Right lung (tissue), 5 donors: ENCODE data around the gene NOMO2. TPM values are rescaled to one million over a fixed set of nuclear protein-coding genes. Genes with fewer than 3 reads are reported as not detected.
"Not testable (repeated sequence)": the region's sequence is repeated elsewhere in the genome, so short reads cannot be mapped to it uniquely, and the experiment has no call there.

Source experiments
- DNase-seq, 2 donors: peaks; one replicate each; pipeline ENCODE4 v3.0.0-alpha.2; 2013
- polyA plus RNA-seq, 5 donors: library from polyadenylated mRNA; unstranded; fragments of 120-200 nt; gene quantifications; one replicate each; pipeline versions ENCODE4 v1.2.1 to v1.2.3, GENCODE V29; 2013; ENCODE audit warnings: inconsistent platforms in 1 of 5, low replicate concordance in 1 of 5; ENCODE audit not compliant: insufficient read length in 5 of 5, insufficient read depth in 1 of 5

The NOMO2 gene
- polyA plus RNA-seq, 5 donors, result 45.7 to 93.6 (median 70.6) TPM

GRCh38 chr16:18580396-18580795 lies 18.5 kb upstream of the NOMO2 start:
- DNase-seq, result not testable (repeated sequence)

GRCh38 chr16:18579261-18579660 lies 17.4 kb upstream of the NOMO2 start:
- not testable (repeated sequence) for DNase-seq

- DNase-seq, result not testable (repeated sequence)
These were observed 16.0 kb upstream of the NOMO2 start for GRCh38 chr16:18577942-18578341.

GRCh38 chr16:18575945-18576344 lies 14.0 kb upstream of the NOMO2 start:
- not testable (repeated sequence) for DNase-seq

GRCh38 chr16:18575298-18575917 lies 13.5 kb upstream of the NOMO2 start:
- not testable (repeated sequence) for DNase-seq

DNA sequence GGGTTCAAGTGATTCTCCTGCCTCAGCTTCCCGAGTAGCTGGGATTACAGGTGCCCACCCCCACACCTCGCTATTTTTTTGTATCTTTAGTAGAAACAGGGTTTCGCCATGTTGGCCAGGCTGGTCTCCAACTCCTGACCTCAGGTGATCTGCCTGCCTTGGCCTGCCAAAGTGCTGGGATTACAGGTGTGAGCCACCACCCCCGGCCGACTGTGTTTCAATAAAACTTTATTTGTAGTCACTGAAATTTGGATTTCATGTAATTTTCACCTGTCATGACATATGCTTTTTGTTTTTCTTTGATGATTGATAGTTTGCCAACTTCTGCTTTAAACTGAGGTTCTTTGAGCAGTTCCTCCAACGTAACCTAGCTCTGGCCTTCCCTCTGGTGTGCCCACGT lies 12.0 kb upstream of the NOMO2 start:
- not testable (repeated sequence) for DNase-seq

DNA sequence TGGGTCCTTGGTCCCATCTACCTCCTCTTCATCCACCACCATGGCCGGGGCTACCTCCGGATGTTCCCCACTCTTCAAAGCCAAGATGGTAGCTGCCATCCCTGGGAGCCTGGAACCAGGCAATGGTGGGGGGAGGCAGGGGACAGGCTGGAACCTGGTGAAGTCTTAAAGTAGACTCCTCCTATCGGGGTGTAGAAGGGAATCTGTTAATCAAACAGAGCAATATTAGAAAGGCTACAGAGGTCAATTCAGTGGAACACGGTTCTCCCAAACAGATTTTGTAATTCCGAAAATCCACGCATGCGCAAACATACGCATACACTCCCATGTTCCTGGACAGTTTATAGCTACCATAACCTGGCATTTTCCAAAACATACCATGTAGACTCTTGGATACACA lies 11.1 kb upstream of the NOMO2 start:
- not testable (repeated sequence) for DNase-seq

DNA sequence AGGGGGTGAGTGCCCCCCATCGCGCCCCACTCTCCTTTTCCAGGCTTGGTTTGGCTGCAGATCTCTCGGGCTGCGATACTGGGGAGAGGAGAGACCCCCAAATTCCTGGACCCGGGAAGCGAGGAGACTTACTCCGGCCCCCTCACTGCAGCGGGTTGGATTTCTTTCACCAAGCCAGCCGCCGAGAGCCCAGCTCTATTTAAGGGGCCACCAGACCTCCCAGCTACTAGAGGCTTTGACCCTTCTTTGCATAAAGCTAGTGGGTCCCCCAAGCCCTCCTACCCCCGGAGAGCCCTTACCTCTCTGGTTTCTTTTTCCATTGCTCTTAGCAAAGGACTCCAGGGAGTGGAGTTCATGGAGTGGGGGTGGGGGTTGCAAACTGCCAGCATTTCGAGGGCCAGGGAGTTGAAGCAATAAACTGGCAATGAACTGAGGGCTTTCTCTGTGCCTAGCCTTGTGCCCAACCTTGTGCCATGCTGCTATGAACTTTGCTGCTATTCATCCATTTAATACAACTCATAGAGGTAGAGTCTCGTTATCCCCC lies 9.5 kb upstream of the NOMO2 start:
- not testable (repeated sequence) for DNase-seq

DNA sequence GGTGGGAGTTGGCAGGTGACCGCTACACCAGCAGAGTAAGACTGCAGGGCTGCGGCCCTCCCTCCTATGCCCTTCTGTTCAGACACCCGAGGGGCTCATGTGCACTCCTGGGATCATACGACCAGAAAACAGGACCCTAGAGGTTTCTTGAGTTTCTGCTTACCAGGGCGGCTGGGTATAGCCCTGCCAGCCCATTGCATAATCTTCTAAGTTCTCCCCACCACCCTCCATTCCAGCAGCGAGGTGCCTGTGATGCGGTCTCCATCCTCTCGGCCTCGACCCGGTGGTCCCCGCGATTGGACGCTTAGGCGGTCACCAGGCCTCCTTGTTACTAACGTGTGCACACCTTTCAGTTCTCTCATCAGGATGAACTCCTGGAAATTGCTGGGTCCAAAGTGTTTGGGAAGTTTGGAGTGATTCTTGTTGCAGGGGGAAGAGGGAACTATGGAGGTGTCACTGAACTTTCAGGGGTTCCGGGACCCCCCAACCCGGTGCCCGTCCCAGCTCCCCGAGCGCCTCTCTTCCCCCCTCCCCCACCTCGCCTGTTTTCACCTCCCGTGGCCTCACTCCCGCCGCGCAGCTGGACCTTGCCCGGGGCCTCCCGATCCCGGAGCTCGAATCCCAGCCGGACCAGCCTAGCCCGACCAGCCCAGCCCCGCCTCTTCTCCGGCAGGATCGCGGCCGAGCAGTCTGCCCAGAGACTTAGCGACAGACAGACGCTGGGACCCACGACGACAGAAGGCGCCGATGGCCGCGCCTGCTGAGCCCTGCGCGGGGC lies 8.8 kb upstream of the NOMO2 start:
- DNase-seq, result not testable (repeated sequence)

DNA sequence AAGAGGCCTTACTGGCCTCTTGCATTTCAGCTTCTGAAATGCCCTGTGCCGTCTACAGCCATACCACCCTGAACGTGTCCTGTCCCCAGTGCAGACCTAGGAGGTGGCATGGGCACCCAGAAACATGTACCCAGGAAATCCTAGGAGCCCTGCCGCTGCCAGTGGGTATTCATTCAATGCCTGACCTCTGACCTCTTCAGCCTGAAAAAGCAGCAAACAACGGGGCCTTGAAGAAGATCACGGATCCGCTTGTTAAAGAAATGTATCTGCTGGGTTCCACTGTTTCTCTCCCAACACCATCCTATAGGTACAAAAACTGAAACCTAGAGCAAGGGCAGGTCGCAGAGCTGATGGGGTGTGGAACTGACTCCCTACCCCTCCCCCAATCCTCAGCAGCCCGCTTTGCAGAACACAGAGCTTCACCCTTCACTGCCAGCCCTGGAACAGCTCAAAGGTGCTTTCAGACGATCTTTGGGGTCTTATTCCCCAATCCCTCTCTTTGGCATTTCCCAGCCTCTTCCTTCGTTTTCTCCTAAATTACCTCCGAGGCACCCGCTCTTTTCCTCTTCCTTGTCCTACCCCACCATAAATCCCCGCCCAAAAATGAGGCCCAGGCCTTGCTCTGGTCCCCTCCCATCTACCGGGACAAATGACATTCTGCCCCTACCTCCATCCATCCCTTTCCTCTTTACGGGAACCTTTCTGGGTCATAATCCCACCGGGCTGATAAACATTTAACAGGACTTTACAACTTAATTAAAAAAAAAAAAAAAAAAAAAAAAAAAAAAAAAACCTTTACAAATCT lies 1.3 kb downstream of the NOMO2 start:
- not testable (repeated sequence) for DNase-seq

DNA sequence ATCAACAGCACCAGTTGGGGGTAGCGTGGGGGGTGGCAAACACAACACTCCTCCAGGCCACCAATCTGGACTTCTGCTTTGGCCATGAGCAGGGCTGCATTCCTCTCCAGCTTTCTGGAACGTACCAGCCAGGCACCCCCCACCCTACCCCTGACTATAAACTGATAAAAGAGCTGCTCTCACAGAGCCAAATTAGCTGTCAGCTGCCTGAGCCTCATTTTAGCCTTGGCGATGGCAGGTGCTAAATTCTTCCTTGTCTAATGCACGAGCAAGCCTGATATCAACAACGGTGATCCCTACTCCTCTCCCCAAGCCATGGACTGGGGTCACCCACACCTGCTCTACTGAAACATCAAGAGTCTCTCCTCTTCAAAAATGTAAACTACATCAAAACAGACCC lies 8.2 kb downstream of the NOMO2 start:
- DNase-seq, result not testable (repeated sequence)

DNA sequence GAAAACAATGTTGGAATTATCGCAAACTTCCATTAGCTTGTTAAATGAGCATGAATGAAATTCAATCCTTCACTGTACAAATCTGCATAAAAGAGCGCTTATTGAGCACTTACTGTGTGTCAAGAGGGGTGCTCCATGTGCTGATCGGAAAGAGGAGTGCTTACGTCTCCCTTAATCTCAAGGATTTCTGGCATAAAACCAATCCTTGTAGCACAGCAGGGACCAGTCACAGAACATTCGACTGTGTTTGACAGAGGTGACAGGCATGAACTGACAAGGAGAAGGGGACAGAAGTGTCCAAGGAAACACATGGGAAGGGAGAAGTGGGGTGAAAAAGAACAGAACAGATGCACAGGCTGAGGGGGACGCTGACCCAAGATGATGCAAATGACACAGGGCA lies 14.5 kb downstream of the NOMO2 start:
- peak; percentile 32 for DNase-seq

- DNase-seq, result not testable (repeated sequence)
These were observed 15.0 kb downstream of the NOMO2 start for GRCh38 chr16:18546853-18547252.

- DNase-seq, result not testable (repeated sequence)
These were observed 17.4 kb downstream of the NOMO2 start for GRCh38 chr16:18544232-18545081.

- not testable (repeated sequence) for DNase-seq
These were observed 20.0 kb downstream of the NOMO2 start for GRCh38 chr16:18541912-18542311.

DNA sequence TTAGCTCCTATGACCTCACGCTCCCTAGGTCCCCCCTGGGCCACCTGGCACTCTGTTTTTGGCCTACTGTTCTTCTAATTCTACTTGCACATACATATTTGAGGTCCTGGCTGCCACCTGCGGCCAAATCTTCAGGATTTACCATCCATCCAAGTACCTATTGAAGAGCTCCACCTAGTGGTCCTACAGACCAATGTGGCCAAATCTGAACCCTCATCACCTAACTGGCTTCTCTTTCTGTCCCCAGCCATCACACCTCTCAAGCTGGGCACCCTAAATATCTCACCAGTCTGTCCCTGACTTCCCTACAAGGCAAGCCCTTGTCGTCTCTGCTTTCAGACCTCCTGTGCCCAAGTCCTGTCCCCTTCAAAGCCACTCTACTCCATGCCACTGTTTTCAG lies 24.9 kb downstream of the NOMO2 start:
- not testable (repeated sequence) for DNase-seq

DNA sequence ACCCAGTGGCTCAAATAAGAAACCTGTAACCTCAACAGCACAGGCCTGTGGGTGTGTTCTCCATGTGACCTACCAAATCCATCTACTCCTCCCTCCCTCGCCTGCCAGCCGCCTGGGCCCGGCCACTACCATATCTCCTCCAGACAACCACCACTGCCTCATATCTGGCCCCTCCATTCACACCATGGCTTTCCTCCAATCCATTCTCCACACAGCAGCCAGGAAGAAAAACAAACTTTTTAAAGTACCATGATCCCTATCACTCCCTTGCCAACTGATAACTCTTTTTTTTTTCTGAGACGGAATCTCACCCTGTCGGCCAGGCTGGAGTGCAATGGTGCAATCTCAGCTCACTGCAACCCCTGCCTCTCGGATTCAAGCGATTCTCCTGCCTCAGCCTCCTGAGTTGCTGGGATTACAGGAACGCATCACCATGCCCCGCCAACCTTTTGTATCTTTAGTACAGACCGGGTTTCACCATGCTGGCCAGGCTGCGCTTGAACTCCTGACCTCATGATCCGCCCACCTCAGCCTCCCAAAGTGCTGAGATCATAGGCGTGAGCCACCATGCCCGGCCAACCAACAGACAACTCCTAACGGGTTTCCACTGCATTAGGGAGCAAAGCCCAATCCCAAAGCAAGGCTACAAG lies 26.3 kb downstream of the NOMO2 start:
- DNase-seq, result not testable (repeated sequence)

GRCh38 chr16:18534308-18534707 lies 27.6 kb downstream of the NOMO2 start:
- DNase-seq, result not testable (repeated sequence)

GRCh38 chr16:18531323-18531722 lies 30.6 kb downstream of the NOMO2 start:
- DNase-seq, result not testable (repeated sequence)

DNA sequence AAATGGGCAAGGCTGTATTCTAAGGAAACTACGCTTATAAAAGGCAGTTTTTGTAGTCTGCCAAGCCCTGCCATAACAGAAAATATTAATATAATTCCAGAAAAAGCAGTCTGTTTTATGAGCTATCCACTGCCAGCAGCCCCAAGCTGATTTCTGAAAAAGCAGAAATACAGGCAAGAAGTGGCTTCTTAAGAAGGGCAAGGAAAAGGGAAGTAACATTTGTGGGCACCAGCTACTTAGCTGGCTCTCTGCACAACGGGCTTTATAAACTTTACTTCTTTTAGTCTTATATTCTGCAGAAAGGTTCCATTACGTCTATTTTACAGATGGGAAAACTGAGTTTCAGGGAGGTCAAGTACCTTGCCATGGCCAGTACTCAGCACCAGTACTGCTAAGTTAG lies 31.6 kb downstream of the NOMO2 start:
- DNase-seq, result not testable (repeated sequence)
